CMK (cell line): ENCODE measurements around the gene FCRL6.

Source experiments
- DNase-seq: peaks from one replicate; pipeline ENCODE4 v3.0.0-alpha.2; 2010; ENCODE audit warnings: low read depth

The FCRL6 gene

DNA sequence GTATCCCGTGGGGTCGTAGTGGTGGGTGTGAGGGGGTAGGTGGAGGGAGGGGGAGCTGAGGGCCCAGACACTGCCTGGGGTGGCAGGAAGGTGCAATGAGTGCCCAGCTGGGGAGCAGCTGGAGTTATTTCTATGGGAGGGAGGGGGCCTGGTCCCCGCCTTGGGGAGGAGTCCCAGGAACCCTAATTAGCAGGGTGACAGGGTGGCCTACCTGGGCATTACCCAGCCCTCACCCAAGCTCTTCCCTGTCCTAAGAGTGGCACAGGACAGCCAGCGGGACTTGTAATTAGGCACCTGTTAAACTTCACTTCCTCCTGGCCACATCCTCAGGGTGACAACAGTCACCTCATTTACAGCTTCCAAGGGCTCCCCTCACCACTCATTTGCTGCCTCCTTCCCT lies 60.4 kb downstream of the FCRL6 start, which contains the start of gene VSIG8:
Gene VSIG8, minus strand, starts transcription at position 101 of the 400 bp plus-strand sequence. CDS start 136 bp downstream, outside the sequence.
- no peak for DNase-seq

DNA sequence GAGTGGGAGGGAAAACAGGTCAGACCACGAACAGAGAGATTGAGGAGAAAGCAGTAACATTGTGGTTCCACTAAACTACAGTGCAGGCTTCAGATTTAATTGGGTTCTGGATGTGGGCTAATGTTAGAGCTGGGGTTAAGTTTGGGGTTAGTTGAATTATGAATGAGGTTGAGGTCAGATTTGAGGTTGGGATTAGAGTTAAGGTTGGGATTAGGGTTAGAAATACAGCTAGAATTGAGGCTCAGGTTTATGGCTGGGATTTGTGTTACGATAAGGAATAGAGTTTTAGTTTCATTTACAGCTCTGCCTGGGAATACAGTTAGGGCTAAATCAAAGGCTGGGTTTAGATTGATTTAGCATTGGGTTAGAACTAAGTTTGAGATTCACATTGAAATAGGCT lies 62.1 kb downstream of the FCRL6 start:
- no peak for DNase-seq
